ENCODE data around the gene ABCD2. TPM values are rescaled to one million over a fixed set of nuclear protein-coding genes. Genes with fewer than 3 reads are reported as not detected.

The ABCD2 gene
- total RNA-seq, 4 donors from 2014 or later, result 0.29 to 3.5 (median 2.0) TPM

DNA sequence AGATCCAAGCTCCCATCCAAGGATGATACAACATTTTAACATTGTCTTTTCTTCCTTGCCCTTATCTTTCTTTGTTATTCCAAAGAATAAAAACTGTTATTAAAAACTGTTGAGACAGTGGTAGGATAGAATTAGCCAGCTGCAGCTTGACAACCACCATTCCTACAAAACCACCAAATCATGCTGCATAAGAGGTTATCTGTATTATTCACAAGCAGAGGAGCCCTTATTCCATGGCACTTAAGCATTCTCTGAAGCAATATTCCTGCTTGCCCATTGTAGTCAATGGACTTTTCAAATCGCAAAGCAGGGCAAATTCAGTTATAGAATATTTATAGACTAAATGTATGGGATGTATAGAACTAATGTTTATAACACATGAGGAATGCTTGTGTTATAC is 3.4 kb downstream of the ABCD2 start:
- Histone ChIP-seq H3K36me3 (no peaks in the 10 kb centered on the region), H3K27ac (peak overlapping the region; percentile 39 to 69), H3K4me1 (no peaks in the 10 kb centered on the region), H3K27me3 (no peaks in the 10 kb centered on the region), H3K4me3 (no peak overlapping the region), H3K9me3 (no peaks in the 10 kb centered on the region)
- TF ChIP-seq, protein P1, sequence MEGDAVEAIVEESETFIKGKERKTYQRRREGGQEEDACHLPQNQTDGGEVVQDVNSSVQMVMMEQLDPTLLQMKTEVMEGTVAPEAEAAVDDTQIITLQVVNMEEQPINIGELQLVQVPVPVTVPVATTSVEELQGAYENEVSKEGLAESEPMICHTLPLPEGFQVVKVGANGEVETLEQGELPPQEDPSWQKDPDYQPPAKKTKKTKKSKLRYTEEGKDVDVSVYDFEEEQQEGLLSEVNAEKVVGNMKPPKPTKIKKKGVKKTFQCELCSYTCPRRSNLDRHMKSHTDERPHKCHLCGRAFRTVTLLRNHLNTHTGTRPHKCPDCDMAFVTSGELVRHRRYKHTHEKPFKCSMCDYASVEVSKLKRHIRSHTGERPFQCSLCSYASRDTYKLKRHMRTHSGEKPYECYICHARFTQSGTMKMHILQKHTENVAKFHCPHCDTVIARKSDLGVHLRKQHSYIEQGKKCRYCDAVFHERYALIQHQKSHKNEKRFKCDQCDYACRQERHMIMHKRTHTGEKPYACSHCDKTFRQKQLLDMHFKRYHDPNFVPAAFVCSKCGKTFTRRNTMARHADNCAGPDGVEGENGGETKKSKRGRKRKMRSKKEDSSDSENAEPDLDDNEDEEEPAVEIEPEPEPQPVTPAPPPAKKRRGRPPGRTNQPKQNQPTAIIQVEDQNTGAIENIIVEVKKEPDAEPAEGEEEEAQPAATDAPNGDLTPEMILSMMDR (IDR thresholded peaks at IDR 0.05), result no peak
- TF ChIP-seq POLR2A (IDR thresholded peaks at IDR 0.05), result no peak
- intact Hi-C loops (cut with DNase I; ENCODE audit: low total_unique reads), result no loop called here
- DNase-seq, result no peak

DNA sequence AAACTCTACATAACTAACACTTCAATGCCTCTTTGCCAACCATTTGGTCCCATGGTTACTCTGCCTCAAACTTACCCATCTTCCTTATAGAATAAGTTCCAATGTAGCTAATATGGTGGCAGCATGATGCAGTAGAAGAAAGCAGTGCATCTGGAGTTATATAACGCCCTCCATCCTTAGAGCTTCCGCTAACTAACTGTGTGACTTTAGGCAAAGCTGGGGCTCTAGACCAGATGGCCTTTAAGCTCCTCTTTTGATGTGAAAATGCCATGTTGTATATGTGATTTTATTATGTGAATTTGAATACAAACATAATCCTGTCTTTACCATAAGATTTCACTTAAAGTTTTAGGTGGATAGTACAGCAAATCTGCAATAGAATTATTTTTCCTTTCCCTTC is 6.1 kb downstream of the ABCD2 start:
- intact Hi-C loops (cut with DNase I; ENCODE audit: low total_unique reads), result no loop called here

DNA sequence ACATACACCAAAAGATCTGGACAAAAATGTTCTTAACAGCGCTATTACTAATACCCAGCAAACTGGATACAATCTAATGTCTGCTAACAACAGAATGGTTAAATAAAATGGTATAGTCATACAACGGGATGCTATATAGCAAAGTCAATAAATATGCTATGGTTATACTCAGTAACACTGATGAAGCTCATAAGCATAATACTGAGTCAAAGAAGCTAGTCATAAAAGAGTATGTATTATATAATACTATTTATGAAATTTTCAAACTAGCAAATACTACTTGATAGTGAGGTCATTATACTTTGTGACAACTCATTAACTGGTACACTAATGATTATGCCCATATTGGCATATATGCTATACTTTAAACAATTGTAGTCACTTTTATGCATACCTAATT is 7.4 kb downstream of the ABCD2 start:
- Histone ChIP-seq H3K36me3 (no peaks in the 10 kb centered on the region), H3K9me3 (no peaks in the 10 kb centered on the region), H3K27me3 (no peaks in the 10 kb centered on the region), H3K27ac (no peak overlapping the region), H3K4me3 (no peak overlapping the region), H3K4me1 (no peaks in the 10 kb centered on the region)
- DNase-seq, result no peak
- TF ChIP-seq POLR2A (IDR thresholded peaks at IDR 0.05), result no peak
- TF ChIP-seq, protein P1 (IDR thresholded peaks at IDR 0.05), result no peak
- intact Hi-C loops (cut with DNase I; ENCODE audit: low total_unique reads), result no loop called here

More for the DNA sequence above, 6.1 kb downstream of the ABCD2 start:
- H3K4me3 ChIP-seq, result no peak overlapping the region
- TF ChIP-seq POLR2A (IDR thresholded peaks at IDR 0.05), result no peak
- TF ChIP-seq, protein P1 (IDR thresholded peaks at IDR 0.05), result no peak
- peak overlapping the region; percentile 31 to 69 for H3K27ac ChIP-seq
- no peaks in the 10 kb centered on the region for H3K36me3 ChIP-seq
- no peaks in the 10 kb centered on the region for H3K9me3 ChIP-seq
- DNase-seq, result no peak
- no peaks in the 10 kb centered on the region for H3K4me1 ChIP-seq
- H3K27me3 ChIP-seq, result no peaks in the 10 kb centered on the region

DNA sequence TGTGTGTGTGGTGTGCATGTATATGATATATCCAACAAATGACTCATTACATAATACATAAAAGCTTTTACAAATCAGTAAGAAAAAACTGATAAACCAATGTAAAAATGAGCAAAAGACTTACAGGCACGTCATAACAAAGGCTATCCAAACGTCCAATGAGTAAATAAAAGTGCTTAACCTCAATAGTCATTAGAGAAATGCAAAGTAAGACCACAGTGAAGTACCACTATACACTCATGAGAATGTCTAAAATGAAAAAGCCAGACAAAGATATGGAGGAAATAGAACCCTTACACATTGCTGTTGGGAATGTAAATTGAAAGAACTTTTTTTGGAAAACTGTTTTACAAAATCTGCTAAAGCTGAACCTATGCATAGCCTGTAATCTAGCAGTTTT is 7.8 kb downstream of the ABCD2 start:
- intact Hi-C loops (cut with DNase I; ENCODE audit: low total_unique reads), result no loop called here
- Histone ChIP-seq H3K36me3 (no peaks in the 10 kb centered on the region), H3K4me1 (no peaks in the 10 kb centered on the region), H3K27ac (no peak overlapping the region), H3K9me3 (no peaks in the 10 kb centered on the region), H3K4me3 (no peak overlapping the region), H3K27me3 (no peaks in the 10 kb centered on the region)
- DNase-seq, result no peak
- TF ChIP-seq, protein P1 (IDR thresholded peaks at IDR 0.05), result no peak
- no peak for TF ChIP-seq POLR2A (IDR thresholded peaks at IDR 0.05)

DNA sequence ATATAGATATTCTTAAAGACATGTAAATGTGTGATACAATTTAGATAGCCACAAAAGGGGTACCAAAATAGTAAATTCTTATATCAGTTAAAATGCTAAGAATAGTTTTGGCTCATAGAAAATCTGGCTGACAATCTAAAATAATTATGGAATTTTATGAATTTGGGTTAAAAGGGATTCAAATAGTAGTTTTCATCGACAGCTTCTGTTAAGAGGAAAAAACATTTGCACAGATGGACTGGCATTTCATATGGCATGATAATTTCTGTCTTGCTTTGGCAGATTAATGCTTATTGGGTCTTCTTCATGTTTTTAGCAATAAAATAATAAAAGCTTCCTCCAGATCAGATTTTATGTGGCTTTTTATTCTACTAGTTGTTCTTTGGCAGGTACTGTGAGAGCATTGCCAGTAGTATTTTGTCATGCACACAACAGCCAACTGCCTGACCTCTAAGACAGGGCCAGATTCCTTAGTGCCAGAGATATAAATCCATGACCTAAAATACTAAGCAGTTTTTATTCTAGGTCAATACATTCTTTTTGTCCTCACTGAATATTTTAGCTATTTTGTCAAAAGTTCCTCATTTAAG is 9.1 kb downstream of the ABCD2 start:
- no peaks in the 10 kb centered on the region for H3K4me1 ChIP-seq
- no peak overlapping the region for H3K4me3 ChIP-seq
- no peaks in the 10 kb centered on the region for H3K27me3 ChIP-seq
- peak overlapping the region in 1 of 2 donors; percentile 18 for H3K27ac ChIP-seq
- intact Hi-C loops (cut with DNase I; ENCODE audit: low total_unique reads), result no loop called here
- H3K9me3 ChIP-seq, result no peaks in the 10 kb centered on the region
- H3K36me3 ChIP-seq, result no peaks in the 10 kb centered on the region
- no peak for DNase-seq
- TF ChIP-seq, protein P1 (IDR thresholded peaks at IDR 0.05), result no peak
- TF ChIP-seq POLR2A (IDR thresholded peaks at IDR 0.05), result no peak

Measured in uterus (tissue), 4 donors.